ENCODE measurements around the gene PLD1.

GRCh38 chr3:171569571-171570132 lies 240.6 kb downstream of the PLD1 start:
- TF ChIP-seq POLR2A (IDR thresholded peaks at IDR 0.05) (no peak), CTCF (IDR thresholded peaks at IDR 0.05) (no peak)

Data from gastroesophageal sphincter (tissue), 3 donors.